Posterior cingulate gyrus (tissue), 11 donors: ENCODE results near the gene UNG.
"Not testable (repeated sequence)": the region's sequence is repeated elsewhere in the genome, so short reads cannot be mapped to it uniquely, and the experiment has no call there.

Source experiments
- DNase-seq, 10 donors: peaks; one replicate each; pipeline versions ENCODE4 v3.0.0 to v3.0.0-alpha.2; 2020 to 2021; ENCODE audit warnings: mixed read lengths in 3 of 10
- intact Hi-C: fragments of 100-400 bp; cut with DNase I; formaldehyde crosslinking; loops from one replicate; pipeline ENCODE4 v1.15.1; 2023

UNG gene

DNA sequence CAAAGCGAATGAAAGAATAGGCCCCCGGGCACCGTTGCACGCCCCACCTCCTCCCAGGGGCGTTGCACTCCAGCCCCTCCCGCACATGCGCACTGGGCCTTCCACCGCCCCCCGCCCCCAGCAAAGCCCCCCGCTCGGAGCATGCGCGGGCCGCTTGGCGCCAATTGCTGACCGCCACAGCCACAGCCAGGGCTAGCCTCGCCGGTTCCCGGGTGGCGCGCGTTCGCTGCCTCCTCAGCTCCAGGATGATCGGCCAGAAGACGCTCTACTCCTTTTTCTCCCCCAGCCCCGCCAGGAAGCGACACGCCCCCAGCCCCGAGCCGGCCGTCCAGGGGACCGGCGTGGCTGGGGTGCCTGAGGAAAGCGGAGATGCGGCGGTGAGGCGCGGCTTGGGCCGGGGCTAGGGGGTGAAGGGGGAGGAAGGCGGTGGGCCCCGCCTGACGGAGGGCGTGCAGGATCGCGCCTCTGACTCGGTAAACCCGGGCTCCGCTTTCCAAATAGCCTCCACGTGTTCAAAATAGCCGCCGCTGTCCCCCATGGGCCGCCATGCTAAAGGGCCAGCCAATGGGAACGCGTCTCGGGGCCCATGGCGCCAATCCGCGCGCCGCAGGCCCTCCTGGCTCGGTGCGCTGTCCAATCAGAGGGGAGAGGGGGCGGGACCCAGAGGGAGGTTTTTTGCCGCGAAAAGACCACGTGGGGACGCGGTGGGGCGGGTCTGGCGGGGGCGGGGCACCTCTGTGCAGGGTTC lies at the start of gene UNG:
UNG (plus strand) TSS at position 163 of the 748 bp plus-strand sequence; CDS start at position 246, 83 bp downstream.
- DNase-seq = peak; percentile 91 to 99 (median 98)
- intact Hi-C loops = loop anchor here (10.0 kb wide), 1 partner anchor 273 kb away; no protein-coding TSS in a partner anchor

DNA sequence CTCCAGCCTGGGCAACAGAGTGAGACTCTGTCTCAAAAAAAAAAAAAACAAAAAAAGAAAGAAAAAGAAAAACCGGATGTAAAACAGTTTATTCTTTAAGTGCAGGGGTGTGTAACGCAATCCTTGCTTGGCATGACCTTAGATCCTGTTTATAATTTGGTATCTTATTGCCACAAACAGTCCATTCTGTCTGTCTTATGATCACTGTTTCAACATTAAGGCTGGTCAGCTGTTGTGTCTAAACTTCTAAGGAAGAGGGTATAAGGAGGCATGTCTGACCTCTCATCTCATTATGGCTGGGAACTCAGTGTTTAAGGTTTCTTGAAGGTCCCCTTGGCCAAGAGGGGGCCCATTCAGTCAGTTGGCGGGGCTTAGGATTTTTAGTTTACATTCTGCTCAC lies 48.7 kb upstream of the UNG start:
- intact Hi-C loops, DNase-seq: not testable (repeated sequence)

DNA sequence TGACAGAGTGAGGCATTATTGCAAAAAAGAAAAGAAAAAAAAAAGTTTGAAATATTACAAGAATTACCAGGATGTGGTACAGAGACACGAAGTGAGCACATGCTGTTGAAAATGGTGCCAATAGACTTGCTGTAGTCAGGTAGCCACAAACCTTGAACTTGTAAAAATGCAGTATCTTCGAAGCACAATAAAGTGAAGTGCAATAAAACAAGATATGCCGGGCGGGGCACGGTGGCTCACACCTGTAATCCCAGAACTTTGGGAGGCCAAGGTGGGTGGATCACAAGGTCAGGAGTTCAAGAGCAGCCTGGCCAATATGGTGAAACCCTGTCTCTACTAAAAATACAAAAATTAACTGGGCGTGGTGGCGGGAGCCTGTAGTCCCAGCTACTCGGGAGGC lies 47.6 kb upstream of the UNG start:
- intact Hi-C loops, DNase-seq: not testable (repeated sequence)

DNA sequence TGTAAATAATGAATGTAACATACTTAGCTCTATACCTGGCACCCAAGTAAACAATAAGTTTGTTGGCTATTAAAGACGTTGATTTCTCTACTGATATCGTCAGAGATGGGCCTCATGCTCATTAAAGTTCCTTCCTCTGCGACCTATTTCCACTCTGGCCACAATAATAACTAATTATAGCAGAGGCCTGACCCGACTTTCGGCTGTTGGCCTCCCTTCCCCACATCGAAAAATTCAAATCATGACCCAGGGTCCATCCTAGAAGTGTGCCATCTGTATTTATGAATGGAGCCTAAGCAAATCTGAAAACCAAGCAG lies 45.3 kb upstream of the UNG start:
- intact Hi-C loops = no loop called here
- no peak for DNase-seq

DNA sequence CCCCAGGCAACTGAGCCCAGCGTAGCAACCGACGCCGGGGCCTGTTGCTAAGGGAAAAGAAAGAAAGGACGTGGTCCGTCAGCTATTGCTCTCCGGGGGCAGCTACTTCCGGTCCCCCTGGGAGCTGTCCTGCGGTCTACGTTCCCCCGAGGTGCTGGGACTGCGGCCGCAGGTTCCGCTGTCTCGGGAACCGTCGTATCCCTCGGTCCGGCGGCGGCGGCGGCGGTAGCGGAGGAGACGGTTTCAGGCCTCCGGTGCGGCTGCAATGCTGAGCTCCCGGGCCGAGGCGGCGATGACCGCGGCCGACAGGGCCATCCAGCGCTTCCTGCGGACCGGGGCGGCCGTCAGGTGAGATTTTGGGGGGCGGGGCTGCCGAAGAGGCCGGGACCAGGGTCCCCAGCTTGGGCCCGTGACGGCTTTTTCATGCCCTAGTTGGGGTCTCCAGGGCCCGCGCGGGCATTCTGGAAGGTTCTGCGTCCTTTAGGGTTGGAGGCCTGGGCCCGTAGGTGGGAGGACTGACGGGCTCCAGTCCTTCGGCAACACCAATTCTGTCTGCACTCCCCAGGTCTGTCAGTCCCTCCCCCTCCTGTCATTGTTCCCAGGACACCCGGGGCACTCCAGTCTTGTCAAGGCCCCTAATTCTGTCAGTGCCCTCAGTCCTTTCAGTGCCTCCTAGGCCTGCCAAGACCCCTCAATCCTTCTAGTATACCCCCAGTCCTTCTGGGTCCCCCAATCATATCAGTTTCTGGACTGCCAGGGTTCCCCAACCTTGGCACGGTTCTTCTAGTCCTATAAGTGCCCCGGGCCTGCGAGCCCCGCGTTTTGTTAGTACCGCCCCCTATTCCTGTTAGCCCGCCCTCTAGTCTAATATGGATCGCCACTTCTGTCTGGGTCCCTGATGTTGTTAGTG lies 44.7 kb upstream of the UNG start, which contains the start of gene USP30:
USP30 (plus strand) TSS at position 163 of the 910 bp plus-strand sequence; CDS start at position 266, 103 bp downstream.
- intact Hi-C loops = no loop called here
- peak; percentile 80 to 98 (median 88) for DNase-seq

DNA sequence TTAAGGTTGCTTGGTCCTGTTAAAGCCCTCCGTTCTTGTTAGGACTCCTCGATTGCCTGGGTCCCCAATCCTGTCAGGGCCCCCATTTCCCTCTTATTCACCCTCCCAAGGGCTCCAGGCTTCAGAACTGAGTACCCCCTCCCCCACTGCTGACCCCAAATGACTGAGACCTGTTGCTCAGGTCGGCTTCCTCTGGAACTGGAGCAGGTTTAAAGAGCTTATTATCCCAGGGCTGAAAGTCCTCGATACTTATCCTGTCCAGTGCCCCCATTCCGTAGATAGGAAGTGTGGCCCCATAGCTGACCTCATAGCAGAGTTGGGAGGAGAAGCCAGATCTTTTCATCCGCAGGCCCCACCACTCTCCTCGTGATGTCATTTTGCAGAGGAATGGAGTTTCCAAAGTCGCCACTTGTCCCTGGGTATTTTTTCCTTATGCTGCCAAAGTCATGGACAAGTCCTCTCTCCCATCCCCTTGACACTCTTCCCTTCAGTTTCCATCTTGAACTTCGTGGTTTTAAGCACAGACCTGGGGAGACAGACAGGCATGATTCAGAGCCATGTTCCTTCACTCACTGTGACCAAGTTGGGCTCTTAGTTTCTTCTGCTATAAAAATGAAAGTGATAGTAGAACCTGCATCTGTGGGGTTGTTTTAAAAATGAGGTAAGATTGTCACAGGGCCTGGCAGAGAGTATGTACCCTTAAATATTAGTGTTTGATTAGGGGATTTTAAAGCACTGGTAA lies 43.8 kb upstream of the UNG start:
- intact Hi-C loops = loop anchor here (2.0 kb wide), 1 partner anchor 39 kb away; the partner anchor contains the start of gene ALKBH2
- no peak for DNase-seq

DNA sequence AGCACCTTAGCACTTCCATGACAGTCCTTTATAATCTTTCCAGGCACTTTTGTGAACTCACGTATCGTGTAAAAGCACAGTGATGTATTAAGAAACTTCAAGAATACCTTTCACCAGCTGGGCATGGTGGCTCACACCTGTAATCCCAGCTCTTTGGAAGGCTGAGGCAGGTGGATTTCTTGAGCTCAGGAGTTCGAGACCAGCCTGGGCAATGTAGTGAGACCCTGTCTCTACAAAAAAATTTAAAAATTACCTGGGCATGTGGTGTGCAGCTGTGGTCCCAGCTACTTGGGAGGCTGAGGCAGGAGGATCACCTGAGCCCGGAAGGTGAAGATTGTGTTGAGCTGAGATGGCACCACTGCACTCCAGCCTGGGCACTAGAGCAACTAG lies 43.3 kb upstream of the UNG start:
- intact Hi-C loops = loop anchor here (2.0 kb wide), 1 partner anchor 39 kb away; the partner anchor contains the start of gene ALKBH2
- DNase-seq = not testable (repeated sequence)

DNA sequence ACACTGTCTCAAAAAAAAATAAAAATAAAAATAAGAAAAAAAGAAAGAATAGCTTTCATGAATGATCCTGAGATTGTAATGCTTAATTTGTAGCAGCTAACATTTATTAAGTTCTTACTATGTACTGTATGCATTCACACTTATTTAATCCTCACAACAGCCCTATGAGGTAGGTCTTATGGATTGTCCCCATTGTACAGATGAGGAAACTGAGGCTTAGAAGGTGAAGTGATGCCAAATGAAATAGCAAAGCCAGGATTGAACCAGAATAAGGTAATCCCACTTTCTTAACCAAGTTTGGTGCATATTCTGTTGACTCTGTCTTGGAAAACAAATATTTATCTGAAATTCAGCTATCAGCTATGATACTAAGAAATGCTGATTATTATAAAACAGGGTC lies 42.9 kb upstream of the UNG start:
- no peak for DNase-seq
- intact Hi-C loops = loop anchor here (2.0 kb wide), 1 partner anchor 38 kb away; the partner anchor contains the start of gene ALKBH2

DNA sequence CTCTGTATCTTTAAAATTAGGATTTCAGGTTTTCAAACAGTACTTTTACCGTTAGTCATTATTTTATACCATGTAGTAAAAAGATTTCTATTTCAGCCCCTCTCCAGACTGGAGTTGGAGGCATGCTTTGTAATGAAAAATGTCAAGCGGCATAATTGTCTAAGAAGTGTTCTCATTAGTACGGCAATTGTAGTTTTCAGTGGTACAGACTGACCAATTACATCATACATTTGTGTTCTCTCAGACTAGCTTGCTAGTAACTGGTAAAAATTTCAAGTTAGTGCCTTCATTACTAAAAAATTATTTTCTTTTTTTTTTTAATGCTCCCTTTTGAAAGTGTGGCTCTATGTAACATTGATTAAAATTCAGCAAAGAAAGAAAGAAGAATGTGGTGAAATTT lies 40.5 kb upstream of the UNG start:
- intact Hi-C loops = no loop called here
- no peak for DNase-seq

DNA sequence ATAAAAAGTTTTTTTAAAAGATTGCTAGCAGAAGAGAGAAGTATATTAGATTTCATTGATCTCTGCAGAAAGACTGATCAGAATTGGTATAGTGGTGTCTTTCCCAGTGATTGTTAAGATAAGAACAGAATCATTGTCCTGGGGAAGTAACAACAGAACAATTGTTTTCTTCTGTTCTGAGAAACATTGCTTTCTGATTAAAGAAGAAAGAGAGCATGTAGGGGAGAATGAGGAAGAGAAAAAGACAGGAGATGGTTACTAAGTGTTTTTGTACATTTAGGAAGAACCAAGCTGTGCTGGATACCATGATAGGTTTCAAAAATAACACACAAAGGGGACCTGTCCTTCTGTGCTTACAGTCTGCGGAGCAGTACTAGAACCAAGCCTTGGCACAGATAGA lies 40.0 kb upstream of the UNG start:
- intact Hi-C loops = no loop called here

DNA sequence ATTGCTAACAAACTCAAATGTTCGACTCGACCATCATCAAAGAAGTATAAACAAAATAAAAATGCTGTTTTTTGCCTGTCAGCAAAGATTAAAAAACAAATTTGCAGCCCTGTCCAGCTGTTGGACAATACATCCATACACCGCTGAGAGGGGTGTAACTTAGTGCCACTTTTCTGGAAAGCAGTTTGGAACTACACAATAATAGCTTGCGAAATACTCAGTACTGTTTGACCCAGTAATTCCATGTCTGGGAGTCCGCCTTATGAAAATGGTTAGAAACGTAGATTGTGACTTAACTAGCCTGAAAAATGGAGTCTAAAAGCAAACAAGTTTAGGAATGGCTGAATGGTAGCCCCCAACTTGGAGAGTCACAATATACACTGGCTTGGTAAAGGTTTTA lies 38.6 kb upstream of the UNG start:
- DNase-seq = no peak
- intact Hi-C loops = no loop called here

More for the DNA sequence above, 40.0 kb upstream of the UNG start:
- no peak for DNase-seq

DNA sequence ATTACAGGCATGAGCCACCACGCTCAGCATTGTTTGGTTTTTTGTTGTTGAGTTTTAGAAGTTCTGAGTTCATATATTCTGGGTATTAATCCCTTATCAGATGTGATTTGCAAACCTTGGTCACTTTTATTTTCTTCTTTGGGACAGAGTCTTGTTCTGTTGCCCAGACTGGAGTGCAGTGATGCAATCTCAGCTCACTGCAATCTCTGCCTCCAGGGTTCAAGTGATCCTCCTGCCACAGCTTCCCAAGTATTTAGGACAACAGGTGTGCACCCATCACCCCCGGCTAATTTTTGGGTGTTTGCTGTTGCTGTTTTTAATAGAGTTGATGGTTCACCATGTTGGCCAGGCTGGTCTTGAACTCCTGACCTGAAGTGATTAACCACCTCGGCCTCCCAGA lies 33.3 kb upstream of the UNG start:
- DNase-seq = no peak
- intact Hi-C loops = no loop called here

DNA sequence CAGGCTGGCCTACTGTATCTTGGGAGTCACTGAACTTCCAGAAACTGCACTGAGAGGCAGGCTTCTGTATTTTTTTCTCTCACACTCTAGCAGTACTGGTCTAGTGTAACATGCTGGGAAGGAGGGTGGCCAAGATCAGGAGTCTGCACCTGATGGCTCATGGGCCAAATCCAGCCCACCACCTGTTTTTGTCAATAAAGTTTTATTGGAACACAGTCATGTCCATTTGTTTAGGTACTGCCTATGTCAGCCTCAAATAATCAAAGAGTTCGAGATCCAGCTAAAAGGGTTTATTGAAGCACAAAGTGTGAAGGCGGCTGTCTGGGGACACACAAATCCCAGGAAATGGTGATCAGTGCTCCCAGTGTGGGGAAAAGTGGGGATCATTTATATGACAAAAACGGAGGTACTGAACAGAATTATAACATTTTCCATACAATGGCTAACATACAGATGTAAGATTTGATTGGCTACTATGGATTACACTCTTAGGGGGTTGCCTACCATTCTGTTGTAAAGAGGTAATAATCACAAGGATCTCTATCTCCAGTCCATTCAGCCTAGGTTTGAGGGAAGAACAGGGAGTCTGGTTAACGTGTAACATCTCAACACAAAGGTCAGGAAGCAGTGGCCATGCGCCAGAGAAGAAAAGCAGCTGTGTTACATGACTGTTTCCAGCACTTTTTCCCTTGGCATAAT lies 32.1 kb upstream of the UNG start:
- no peak for DNase-seq
- intact Hi-C loops = no loop called here

DNA sequence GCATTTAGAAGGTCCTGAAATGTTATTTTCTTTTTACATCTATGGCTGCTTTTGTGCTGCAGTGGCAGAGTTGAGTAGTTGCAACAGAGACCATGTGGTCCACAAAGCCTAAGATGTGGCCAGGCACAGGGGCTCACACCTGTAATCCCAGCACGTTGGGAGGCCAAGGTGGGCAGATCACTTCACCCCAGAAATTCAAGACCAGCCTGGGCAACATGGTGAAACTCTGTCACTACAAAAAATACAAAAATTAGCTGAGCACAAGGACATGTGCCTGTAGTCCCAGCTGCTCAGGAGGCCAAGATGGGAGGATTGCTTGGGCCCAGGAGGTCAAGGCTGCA lies 31.6 kb upstream of the UNG start:
- intact Hi-C loops = no loop called here
- DNase-seq = no peak

DNA sequence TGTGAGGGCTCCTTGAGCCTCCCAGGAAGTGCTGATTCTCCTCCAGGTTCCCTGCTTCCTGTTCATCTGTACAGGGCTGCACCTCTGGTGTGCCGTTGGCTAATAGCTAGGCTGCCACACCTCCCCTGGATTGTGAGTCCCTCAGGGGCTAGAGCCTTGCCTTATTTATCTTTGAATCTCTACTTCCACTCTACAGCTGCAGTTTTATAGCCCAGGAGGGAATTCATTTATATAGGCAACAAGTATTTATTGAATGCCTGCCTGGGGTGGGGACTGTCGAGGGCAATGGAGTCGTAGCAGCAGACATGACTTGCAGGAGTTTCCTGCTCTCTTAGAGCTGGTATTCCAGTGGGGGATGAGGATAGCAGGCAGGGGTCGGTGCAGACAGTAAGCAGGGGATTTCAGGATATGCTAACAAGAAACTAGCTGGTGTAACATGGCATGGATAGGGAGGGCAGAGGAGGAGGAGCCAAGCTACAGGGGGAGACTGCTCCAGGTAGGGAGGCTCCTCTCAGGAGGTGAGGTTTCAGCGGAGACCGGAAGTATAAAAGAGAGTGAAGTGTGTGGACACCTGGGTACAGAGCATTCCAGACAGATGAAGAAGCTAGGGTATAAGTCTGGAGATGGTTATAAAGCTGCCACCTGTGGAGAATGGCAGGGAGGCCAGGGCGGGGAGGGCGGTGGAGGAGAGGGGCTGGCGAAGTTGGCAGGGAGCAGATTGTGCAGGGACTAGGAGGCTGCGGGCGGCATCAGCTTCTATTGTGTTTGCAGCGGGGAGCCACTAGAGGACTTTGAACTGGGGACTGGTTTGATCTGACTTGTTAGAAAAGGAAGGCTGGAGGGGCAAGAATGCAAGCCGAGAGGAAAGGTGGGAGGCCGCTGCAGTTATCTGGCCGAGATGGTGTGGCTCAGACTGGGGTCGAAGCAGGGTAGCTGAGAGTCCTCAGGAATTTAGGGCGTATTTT lies 27.8 kb upstream of the UNG start:
- intact Hi-C loops = no loop called here
- DNase-seq = no peak

DNA sequence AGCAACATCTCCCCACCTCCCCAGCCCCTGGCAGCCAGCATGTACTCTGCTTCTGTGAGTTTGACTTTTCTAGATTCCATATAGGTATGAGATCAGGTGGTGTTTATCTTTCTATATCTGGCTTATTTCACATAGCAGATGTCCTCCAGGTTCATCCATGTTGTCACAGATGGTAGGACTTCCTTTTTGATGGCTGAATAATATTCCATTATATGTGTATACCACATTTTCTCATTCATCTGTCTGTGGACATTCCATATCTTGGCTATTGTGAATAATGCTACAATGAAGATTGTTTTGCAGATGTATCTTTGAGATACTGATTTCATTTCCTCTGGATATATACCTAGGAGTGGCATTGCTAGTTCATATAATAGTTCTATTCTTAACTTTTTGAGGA lies 22.5 kb upstream of the UNG start:
- DNase-seq = no peak
- intact Hi-C loops = no loop called here

DNA sequence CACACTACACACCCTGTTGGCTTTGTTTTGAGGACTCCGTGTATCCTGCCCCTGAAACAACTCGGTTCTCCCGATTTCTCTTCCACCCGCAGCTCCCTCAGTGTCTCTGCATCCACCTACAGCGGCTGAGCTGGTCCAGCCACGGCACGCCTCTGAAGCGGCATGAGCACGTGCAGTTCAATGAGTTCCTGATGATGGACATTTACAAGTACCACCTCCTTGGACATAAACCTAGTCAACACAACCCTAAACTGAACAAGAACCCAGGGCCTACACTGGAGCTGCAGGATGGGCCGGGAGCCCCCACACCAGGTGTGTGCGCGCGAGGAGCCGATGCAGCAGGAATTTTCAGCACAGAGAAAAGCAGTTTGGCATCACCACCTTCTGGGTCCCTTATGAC lies 14.6 kb upstream of the UNG start:
- peak in 6 of 10 donors; percentile 33 to 90 (median 48) for DNase-seq
- intact Hi-C loops = no loop called here

DNA sequence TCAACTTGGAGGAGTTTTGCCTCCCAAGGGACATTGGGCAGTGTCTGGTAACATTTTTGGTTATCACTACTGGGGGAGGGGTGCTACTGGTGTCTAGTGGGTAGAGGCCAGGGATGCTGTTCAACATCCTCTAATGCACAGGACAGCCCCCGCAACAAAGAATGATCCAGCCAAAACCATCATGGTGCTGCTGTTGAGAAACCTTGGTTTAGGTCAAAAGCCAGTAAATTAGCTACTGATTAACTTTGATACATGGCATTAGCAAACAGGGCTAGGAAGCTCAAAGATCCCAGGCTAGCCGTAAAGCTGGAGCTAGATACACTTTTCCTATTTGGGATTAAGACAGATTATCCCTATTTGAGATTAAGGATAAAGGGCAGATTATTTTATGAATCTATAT lies 13.0 kb upstream of the UNG start:
- DNase-seq = no peak
- intact Hi-C loops = no loop called here

DNA sequence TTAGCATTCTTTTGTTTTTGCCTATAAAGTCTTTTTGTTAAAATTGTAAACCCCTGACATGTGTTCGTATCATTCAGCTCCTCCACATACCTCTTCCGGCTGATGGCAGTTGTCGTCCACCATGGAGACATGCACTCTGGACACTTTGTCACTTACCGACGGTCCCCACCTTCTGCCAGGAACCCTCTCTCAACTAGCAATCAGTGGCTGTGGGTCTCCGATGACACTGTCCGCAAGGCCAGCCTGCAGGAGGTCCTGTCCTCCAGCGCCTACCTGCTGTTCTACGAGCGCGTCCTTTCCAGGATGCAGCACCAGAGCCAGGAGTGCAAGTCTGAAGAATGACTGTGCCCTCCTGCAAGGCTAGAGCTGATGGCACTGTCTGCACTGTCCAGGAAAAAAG lies 11.8 kb upstream of the UNG start:
- intact Hi-C loops = no loop called here
- no peak for DNase-seq
